ENCODE data around the gene PRPF40A.

DNA sequence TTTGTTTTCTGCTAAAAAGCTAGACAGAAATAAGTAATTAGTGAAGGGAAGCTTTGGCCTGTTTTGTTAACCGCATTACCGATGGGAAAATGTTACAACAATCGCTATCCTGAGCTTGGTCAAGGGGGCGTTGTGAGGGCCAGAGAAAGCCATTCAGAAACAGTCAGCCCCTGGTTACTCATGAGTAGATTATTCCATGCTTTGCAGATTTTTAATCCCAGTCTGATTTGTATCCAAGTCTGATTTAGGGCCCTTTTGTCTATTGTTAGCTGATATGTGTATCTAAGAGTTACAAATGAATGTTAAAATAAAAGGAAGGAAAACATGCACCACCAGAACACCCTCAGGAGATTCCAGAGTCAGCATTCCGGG, 99.1 kb downstream of the PRPF40A start:
- TF ChIP-seq POLR2A (IDR thresholded peaks at IDR 0.05) = no peak
- TF ChIP-seq, protein P1, sequence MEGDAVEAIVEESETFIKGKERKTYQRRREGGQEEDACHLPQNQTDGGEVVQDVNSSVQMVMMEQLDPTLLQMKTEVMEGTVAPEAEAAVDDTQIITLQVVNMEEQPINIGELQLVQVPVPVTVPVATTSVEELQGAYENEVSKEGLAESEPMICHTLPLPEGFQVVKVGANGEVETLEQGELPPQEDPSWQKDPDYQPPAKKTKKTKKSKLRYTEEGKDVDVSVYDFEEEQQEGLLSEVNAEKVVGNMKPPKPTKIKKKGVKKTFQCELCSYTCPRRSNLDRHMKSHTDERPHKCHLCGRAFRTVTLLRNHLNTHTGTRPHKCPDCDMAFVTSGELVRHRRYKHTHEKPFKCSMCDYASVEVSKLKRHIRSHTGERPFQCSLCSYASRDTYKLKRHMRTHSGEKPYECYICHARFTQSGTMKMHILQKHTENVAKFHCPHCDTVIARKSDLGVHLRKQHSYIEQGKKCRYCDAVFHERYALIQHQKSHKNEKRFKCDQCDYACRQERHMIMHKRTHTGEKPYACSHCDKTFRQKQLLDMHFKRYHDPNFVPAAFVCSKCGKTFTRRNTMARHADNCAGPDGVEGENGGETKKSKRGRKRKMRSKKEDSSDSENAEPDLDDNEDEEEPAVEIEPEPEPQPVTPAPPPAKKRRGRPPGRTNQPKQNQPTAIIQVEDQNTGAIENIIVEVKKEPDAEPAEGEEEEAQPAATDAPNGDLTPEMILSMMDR (IDR thresholded peaks at IDR 0.05) = no peak

Measured in heart left ventricle (tissue), 13 donors.